Muscle of back (tissue), 11 donors: ENCODE measurements around the gene RBP3. TPM values are rescaled to one million over a fixed set of nuclear protein-coding genes. Genes with fewer than 3 reads are reported as not detected.

ENCODE experiments used
- DNase-seq, 3 donors: peaks; one replicate each; pipeline versions ENCODE4 v3.0.0 to v3.0.0-alpha.2; 2013
- polyA plus RNA-seq, 10 donors: library from polyadenylated mRNA; unstranded; fragments of 120-200 nt; gene quantifications; one replicate each; pipeline ENCODE4 v1.2.1, GENCODE V29; 2013; ENCODE audit not compliant: insufficient read length in 10 of 10

The RBP3 gene
- polyA plus RNA-seq, 10 donors = 0.04 to 0.13 (median 0.05) TPM; not detected in 3

- DNase-seq = no peak
Observed at GRCh38 chr10:47318706-47319105, 29.5 kb upstream of the RBP3 start.

- no peak for DNase-seq
Observed at GRCh38 chr10:47319784-47320183, 28.4 kb upstream of the RBP3 start.

GRCh38 chr10:47320812-47321211, 27.4 kb upstream of the RBP3 start:
- DNase-seq = no peak

- DNase-seq = no peak
Observed at GRCh38 chr10:47321521-47322195, 26.5 kb upstream of the RBP3 start.

GRCh38 chr10:47322300-47323061, 25.7 kb upstream of the RBP3 start, which contains the start of gene GDF2:
Gene GDF2, plus strand, starts transcription at chr10:47322454. Its CDS starts 215 bp downstream, at chr10:47322669.
- DNase-seq = no peak

- DNase-seq = no peak
Observed at GRCh38 chr10:47323087-47323486, 25.1 kb upstream of the RBP3 start.

GRCh38 chr10:47323636-47324296, 24.4 kb upstream of the RBP3 start:
- no peak for DNase-seq

GRCh38 chr10:47325303-47326291, 22.6 kb upstream of the RBP3 start:
- no peak for DNase-seq

GRCh38 chr10:47326306-47326926, 21.7 kb upstream of the RBP3 start:
- no peak for DNase-seq

GRCh38 chr10:47326927-47327330, 21.2 kb upstream of the RBP3 start:
- no peak for DNase-seq

- DNase-seq = no peak
Observed at GRCh38 chr10:47329855-47330254, 18.3 kb upstream of the RBP3 start.

GRCh38 chr10:47330366-47330765, 17.8 kb upstream of the RBP3 start:
- DNase-seq = no peak

- no peak for DNase-seq
Observed at GRCh38 chr10:47330804-47331203, 17.4 kb upstream of the RBP3 start.

GRCh38 chr10:47331491-47331890, 16.7 kb upstream of the RBP3 start:
- DNase-seq = no peak

- no peak for DNase-seq
Observed at GRCh38 chr10:47331954-47332353, 16.2 kb upstream of the RBP3 start.

GRCh38 chr10:47332371-47332770, 15.8 kb upstream of the RBP3 start:
- no peak for DNase-seq

- DNase-seq = no peak
Observed at GRCh38 chr10:47332946-47333345, 15.2 kb upstream of the RBP3 start.

GRCh38 chr10:47333532-47333931, 14.6 kb upstream of the RBP3 start:
- DNase-seq = no peak

- no peak for DNase-seq
Observed at GRCh38 chr10:47334466-47335295, 13.5 kb upstream of the RBP3 start.

- DNase-seq = no peak
Observed at GRCh38 chr10:47335906-47336305, 12.3 kb upstream of the RBP3 start.
